HG03565 (cell line): ENCODE measurements around the gene SLC5A3.
A peak's percentile ranks its signal among the peaks of the same experiment; 100 is the strongest.

Experiments
- ATAC-seq: cut with Tn5 transposase; IDR thresholded peaks from one replicate; pipeline ENCODE4 v1.9.1; 2021; ENCODE audit warnings: mild to moderate bottlenecking, moderate library complexity; ENCODE audit not compliant: unreplicated experiment

SLC5A3 gene

GRCh38 chr21:34073032-34073748, at the start of gene SLC5A3, which contains the start of gene MRPS6:
Gene SLC5A3, plus strand, starts transcription at chr21:34073578. Its CDS starts 21,621 bp downstream, at chr21:34095199.
Gene MRPS6, plus strand, starts transcription at chr21:34073578. Its CDS starts 123 bp downstream, at chr21:34073701.
- ATAC-seq: peak; percentile 51

GRCh38 chr21:34023691-34024373, 49.5 kb upstream of the SLC5A3 start:
- ATAC-seq: no peak

- ATAC-seq: no peak
Observed at GRCh38 chr21:34024374-34024693, 49.0 kb upstream of the SLC5A3 start.

GRCh38 chr21:34027721-34028461, 45.5 kb upstream of the SLC5A3 start:
- ATAC-seq: no peak

GRCh38 chr21:34029743-34030528, 43.4 kb upstream of the SLC5A3 start:
- ATAC-seq: peak; percentile 71

GRCh38 chr21:34031835-34032370, 41.5 kb upstream of the SLC5A3 start:
- no peak for ATAC-seq

- ATAC-seq: no peak
Observed at GRCh38 chr21:34034369-34035014, 38.9 kb upstream of the SLC5A3 start.

GRCh38 chr21:34035619-34036354, 37.6 kb upstream of the SLC5A3 start:
- ATAC-seq: no peak

GRCh38 chr21:34037009-34037795, 36.2 kb upstream of the SLC5A3 start:
- ATAC-seq: no peak

GRCh38 chr21:34039678-34040382, 33.5 kb upstream of the SLC5A3 start:
- no peak for ATAC-seq

GRCh38 chr21:34042735-34043134, 30.6 kb upstream of the SLC5A3 start:
- ATAC-seq: no peak

- ATAC-seq: no peak
Observed at GRCh38 chr21:34043333-34043732, 30.0 kb upstream of the SLC5A3 start.

GRCh38 chr21:34046917-34047316, 26.5 kb upstream of the SLC5A3 start:
- peak; percentile 65 for ATAC-seq

- no peak for ATAC-seq
Observed at GRCh38 chr21:34047835-34048234, 25.5 kb upstream of the SLC5A3 start.

GRCh38 chr21:34052171-34052570, 21.2 kb upstream of the SLC5A3 start:
- ATAC-seq: no peak

- no peak for ATAC-seq
Observed at GRCh38 chr21:34054259-34054658, 19.1 kb upstream of the SLC5A3 start.

GRCh38 chr21:34055615-34056014, 17.8 kb upstream of the SLC5A3 start:
- ATAC-seq: no peak

- ATAC-seq: no peak
Observed at GRCh38 chr21:34061983-34062382, 11.4 kb upstream of the SLC5A3 start.
